ENCODE measurements around the gene USPL1. TPM values are rescaled to one million over a fixed set of nuclear protein-coding genes. Genes with fewer than 3 reads are reported as not detected.

Gene USPL1
- total and polyA plus RNA-seq, 2 donors = 14.5 to 31.6 TPM

DNA sequence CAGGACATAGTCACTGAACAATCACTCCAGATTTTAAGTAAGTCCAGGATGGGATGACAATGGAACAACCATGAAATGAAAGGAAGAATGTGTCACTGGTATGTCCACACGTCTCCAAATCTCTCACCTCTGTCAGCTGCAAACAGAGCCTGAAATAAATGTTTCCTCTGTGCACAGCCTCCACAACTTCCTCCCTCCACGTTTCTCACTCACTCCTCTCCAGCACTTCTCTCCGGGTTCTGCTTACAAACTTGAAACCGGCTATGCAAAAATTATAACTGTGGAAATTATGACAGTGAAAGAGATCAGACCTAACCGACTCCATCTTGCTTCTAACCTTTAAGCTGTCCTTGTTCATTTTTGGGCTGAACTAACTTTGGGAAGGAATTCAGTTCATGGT is 82.6 kb downstream of the USPL1 start:
- DNase-seq (ENCODE audit: extremely low spot score) = no peak

DNA sequence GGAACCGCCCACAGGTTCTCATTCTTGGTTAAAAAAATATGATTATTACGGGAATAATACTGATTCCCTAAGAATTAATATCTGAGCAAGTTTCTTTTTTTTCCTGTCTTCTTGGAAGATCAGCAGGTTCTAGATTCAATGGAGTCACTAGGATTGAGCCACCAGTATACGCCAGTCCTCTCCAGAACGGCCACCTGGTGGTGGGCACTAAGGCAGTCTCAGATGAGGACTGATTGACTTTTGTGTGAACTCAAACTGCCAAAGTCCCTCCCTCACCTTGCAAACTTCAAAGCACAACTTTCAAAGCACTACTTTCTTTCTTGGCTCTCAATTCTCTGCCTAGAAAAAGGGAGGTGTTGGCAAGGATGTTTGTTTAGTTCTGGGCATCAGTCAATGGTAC is 84.3 kb downstream of the USPL1 start:
- H3K36me3 ChIP-seq (ENCODE audit: insufficient read depth) = no peaks in the 10 kb centered on the region
- no peak overlapping the region for H3K4me3 ChIP-seq (ENCODE audit: low read depth, low read length)
- H3K4me1 ChIP-seq (ENCODE audit: insufficient read depth) = no peaks in the 10 kb centered on the region
- H3K27ac ChIP-seq (ENCODE audit: low read depth) = no peak overlapping the region
- DNase-seq (ENCODE audit: extremely low spot score) = no peak
- WGBS = 97% methylated on average over 4 of the region's 4 CpGs

More for the DNA sequence above, 82.6 kb downstream of the USPL1 start:
- no peak overlapping the region for H3K4me3 ChIP-seq (ENCODE audit: low read depth, low read length)
- H3K4me1 ChIP-seq (ENCODE audit: insufficient read depth) = no peaks in the 10 kb centered on the region
- no peaks in the 10 kb centered on the region for H3K36me3 ChIP-seq (ENCODE audit: insufficient read depth)
- no peak overlapping the region for H3K27ac ChIP-seq (ENCODE audit: low read depth)
- WGBS = 73% methylated on average over 5 of the region's 5 CpGs

DNA sequence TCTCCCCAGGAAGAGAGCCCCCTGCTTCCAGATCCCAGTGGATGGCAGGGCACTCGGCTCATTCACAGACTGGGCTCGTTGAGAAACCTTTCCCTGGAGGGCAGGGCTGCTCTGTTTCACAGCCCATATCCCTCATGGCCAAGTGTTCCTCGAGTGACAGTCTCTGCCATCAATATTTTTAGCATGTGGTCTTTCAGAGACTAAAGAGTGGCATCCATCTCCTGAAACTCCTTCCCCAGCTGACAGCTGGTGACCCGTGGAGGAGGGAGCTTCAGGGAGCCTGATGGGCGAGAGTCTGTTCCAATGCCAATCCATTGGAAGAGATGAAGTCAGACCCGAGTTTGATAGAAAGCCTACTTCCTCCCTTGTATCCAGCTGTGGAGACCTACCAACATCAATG is 86.9 kb downstream of the USPL1 start:
- no peak for DNase-seq (ENCODE audit: extremely low spot score)
- Histone ChIP-seq H3K27ac (ENCODE audit: low read depth) (no peak overlapping the region), H3K4me1 (ENCODE audit: insufficient read depth) (no peaks in the 10 kb centered on the region), H3K4me3 (ENCODE audit: low read depth, low read length) (no peak overlapping the region), H3K36me3 (ENCODE audit: insufficient read depth) (no peaks in the 10 kb centered on the region)
- 85% methylated on average over 6 of the region's 6 CpGs for WGBS

DNA sequence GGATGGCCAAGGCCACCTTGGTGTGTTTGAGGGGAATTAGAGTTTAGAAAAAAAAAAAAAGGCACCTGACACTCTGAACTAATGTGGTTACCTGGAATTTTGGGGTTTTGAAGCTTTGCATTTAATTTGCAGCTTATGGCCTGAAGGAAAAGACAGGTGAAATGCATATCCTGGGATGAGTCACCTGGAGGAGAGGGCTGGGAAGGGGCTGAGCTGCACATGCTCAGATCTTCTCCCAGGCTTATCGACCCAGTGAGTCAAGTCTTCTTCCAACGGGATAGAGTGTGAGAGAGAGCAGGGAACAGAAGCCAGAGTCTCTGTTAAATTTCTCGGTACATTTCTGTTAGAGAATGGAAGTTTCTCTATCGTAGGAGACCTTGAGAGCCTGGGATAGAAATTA is 88.0 kb downstream of the USPL1 start:
- no peak for DNase-seq (ENCODE audit: extremely low spot score)
- H3K36me3 ChIP-seq (ENCODE audit: insufficient read depth) = no peaks in the 10 kb centered on the region
- no peak overlapping the region for H3K27ac ChIP-seq (ENCODE audit: low read depth)
- WGBS = 90% methylated on average over 4 of the region's 4 CpGs
- H3K4me3 ChIP-seq (ENCODE audit: low read depth, low read length) = no peak overlapping the region
- no peaks in the 10 kb centered on the region for H3K4me1 ChIP-seq (ENCODE audit: insufficient read depth)

DNA sequence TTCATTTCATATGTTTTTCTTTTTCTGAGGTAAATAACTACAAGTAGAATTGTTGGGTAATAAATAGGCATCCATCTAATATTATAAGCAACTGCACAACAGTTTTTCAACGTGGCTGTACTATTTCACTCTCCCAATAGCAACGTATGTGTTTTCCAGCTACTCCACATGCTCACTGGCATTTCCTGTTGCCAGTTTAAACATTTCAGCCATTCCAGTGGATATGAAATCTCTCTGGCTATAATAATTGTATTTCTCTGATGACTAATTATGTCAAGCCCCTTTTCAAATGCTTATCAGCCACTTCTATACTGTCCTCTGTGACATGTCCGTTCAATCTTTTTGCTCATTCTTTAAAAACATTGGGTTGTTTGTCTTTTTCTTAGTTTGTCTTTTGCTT is 90.8 kb downstream of the USPL1 start:
- DNase-seq (ENCODE audit: extremely low spot score) = no peak
- Histone ChIP-seq H3K36me3 (ENCODE audit: insufficient read depth) (no peaks in the 10 kb centered on the region), H3K4me1 (ENCODE audit: insufficient read depth) (no peaks in the 10 kb centered on the region), H3K27ac (ENCODE audit: low read depth) (no peak overlapping the region), H3K4me3 (ENCODE audit: low read depth, low read length) (no peak overlapping the region)
- 37% methylated on average over 3 of the region's 3 CpGs for WGBS

Small RNAs within 50 kb of the gene (small RNA-seq; reads per million reads assigned to genes)
- gene RF00017 = not detected

Other genes with a start within 250 kb of the USPL1 start
- gene UBE2L5, start 195.4 kb upstream of the USPL1 start, total RNA-seq = 0.21 TPM
- gene UBE2L5, start 195.4 kb upstream of the USPL1 start, polyA plus RNA-seq = 0.20 TPM
- 415 TPM for gene HMGB1, start 152.0 kb upstream of the USPL1 start, total RNA-seq
- gene HMGB1, start 152.0 kb upstream of the USPL1 start, polyA plus RNA-seq = 470 TPM
- 10.4 TPM for gene ALOX5AP, start 117.6 kb downstream of the USPL1 start, total RNA-seq
- gene ALOX5AP, start 117.6 kb downstream of the USPL1 start, polyA plus RNA-seq = 60.3 TPM